ENCODE measurements around the gene N4BP2.
"Not testable (repeated sequence)": the region's sequence is repeated elsewhere in the genome, so short reads cannot be mapped to it uniquely, and the experiment has no call there.

The N4BP2 gene

DNA sequence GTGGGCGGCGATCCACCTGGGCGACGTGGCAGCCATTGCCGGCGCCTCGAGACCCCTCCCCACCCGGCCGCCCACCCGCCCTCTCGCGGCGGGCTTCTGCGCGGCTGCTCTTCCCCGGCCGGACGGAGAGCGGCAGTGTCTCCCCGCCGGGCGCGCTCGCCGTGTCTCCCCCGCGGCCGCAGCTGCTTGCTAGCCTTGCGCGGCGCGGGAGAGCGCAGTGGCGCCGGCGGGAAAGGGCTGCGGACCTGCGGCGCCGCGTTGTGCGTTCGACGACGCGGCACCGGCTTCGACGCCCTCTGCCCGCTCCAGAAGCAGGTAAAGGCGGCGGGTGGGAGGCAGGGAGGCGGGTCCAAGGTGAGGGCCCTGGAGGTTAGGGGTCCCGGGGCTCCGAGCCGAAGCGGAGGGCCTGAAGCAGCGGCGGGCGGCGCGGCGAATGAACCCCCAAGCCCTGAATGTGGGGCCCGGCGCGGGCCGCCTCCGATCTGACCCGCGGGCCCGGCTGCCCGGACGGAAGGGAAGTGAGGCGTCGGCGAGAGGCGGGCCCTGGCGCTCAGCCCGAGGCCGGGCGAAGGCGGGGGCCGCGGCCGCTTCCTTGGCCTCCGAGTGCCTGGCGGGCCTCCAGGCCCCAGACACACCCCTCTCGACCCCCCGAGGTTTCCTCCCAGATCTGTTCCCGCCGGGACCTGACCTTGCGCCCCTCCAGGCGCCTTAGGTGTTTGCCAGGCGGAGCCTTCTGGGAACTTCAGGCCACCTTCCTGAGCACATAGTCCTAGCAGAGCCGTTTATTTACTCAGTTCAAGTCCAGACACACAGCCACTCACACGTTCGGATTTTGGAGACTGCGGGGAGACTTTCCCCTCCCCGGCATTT, at the start of gene N4BP2:
Gene N4BP2 (plus strand): TSS at position 135 of the 870 bp plus-strand sequence. CDS start 40,491 bp downstream, outside the sequence.
- DNase-seq (ENCODE audit: low spot score), result peak; percentile 69

DNA sequence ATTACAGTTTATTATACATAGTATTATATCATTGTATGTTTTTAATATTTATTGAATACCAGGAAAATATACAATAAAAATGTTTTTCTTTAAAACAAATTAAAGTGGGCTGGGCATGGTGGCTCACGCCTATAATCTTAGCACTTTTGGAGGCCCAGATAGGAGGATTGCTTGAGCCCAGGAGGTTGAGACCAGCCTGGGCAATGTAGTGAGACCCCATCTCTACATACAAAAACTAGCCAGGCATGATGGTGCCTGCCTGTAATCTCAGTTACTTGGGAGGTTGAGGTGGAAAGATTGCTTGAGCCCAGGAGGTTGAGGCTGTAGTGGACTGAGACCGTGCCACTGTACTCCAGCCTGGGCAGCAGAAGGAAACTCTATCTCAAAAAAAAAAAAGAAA, 40.6 kb upstream of the N4BP2 start:
- DNase-seq (ENCODE audit: low spot score), result no peak

DNA sequence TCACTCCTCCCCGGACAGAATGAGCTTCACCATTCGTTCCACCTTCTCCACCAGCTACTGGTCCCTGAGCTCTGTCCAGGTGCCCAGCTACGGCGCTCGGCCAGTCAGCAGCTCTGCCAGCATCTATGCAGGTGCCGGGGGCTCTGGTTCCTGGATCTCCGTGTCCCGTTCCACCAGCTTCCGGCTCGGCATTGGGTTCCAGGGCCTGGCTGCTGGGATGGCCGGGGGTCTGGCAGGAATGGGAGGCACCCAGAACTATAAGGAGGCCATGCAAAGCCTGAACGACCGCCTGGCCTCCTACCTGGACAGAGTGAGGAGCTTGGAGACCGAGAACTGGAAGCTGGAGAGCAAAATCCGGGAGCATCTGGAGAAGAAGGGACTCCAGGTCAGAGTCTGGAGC, 36.4 kb upstream of the N4BP2 start:
- DNase-seq (ENCODE audit: low spot score), result no peak

DNA sequence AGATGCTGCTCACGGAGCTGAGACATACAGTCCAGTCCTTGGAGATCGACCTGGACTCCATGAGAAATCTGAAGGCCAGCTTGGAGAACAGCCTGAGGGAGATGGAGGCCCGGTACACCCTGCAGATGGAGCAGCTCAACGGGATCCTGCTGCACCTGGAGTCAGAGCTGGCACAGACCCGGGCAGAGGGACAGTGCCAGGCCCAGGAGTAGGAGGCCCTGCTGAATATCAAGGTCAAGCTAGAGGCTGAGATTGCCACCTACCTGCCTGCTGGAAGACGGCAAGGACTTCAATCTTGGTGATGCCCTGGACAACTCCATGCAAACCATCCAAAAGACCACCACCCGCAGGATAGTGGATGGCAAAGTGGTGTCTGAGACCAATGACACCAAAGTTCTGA, 35.5 kb upstream of the N4BP2 start:
- not testable (repeated sequence) for DNase-seq (ENCODE audit: low spot score)

DNA sequence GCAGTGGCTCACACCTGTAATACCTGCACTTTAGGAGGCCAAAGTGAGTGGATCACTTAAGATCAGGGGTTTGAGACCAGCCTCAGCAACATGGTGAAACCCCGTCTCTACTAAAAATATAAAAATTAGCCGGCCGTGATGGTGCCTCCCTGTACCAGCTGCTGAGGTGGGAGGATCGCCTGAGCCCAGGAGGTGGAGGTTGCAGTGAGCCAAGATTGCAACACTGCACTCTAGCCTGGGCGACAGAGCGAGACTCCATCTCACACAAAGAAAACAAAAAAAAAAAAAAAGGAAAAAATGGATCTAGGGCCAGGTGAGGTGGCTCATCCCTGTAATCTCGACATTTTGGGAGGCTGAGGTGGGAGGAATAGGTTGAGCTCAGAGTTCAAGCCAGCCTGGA, 32.6 kb upstream of the N4BP2 start:
- DNase-seq (ENCODE audit: low spot score), result not testable (repeated sequence)

DNA sequence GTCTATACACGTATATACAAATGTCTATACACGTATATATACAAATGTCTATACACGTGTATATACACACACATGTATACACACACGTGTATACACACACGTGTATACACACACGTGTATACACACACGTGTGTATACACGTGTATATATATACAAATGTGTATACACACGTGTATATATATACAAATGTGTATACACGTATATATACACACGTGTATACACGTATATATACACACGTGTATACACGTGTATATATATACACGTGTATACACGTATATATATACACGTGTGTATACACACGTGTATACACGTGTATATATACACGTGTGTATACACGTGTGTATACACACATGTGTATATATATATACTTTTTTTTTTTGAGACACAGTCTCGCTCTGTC, 23.9 kb upstream of the N4BP2 start:
- no peak for DNase-seq (ENCODE audit: low spot score)

DNA sequence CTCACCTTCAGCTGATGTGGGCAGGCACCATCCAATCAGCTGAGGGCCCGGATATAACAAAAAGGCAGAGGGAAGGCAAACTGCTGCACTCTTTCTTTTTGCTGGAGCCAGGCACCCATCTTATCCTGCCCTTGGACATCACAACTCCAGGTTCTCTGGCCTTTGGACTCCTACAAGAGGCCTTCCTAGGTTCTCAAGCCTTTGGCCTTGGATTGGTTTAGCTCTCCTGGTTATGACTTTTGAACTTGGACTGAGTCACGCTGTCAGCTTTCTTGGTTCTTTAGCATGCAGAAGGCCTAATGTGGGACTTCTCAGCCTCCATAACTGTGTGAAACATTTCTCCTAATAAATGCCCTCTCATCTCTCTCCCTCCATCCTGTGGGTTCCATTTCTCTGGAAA, 23.0 kb upstream of the N4BP2 start:
- no peak for DNase-seq (ENCODE audit: low spot score)

DNA sequence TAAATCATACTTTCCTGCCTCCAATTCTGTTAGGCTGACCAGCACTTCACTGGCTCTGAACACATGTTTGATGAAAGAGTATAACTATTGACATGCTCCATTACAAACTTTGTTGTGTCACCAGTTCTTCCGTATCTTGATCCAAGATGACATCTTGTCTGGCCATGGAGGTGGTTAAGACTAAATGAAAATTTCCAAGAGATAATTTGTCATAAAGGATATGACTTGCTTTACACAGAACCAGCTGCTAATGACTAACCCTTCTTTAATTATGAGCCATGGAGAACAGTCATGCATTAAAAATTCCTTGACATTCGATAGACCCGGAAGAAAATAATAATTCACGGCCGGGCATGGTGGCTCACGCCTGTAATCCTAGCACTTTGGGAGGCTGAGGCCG, 17.7 kb upstream of the N4BP2 start:
- no peak for DNase-seq (ENCODE audit: low spot score)

DNA sequence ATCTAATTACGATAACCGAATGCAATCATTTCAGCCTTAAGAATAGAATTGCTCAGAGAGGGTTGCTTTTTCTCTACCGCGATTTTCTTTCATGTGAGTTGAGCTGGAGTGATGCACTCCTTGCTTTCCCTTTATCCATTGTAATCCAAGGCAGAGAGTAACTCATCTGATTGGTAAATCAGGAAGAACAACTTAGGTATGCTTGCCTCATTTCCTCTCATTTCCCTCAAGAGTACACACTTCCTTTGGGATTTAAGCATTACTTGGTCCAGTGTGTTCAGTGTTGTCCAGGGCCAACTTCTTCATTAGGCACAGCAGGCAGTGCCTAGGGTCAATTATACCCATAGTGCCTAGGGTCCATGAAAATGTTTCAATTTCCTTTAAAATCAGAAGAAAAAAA, 15.7 kb upstream of the N4BP2 start:
- DNase-seq (ENCODE audit: low spot score), result no peak

DNA sequence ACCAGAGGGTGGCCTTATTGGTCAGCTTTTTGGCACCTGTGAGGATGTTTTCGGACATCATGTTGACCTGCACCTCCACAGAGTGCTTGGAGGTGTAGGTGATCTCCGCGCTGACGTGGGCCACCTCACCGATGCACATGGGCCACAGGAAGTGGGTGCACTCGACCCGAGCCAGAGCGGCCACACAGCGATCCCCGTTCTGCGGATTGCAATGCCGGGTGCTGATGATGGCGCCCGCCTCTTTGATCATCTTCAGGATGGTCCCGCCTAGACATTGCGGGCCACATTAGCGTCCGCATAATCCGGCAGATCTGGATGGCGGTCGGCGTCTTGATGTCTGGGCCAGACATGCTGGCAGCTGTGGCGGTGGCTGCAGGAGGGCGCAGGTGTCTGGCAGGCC, 12.9 kb upstream of the N4BP2 start:
- DNase-seq (ENCODE audit: low spot score), result no peak

DNA sequence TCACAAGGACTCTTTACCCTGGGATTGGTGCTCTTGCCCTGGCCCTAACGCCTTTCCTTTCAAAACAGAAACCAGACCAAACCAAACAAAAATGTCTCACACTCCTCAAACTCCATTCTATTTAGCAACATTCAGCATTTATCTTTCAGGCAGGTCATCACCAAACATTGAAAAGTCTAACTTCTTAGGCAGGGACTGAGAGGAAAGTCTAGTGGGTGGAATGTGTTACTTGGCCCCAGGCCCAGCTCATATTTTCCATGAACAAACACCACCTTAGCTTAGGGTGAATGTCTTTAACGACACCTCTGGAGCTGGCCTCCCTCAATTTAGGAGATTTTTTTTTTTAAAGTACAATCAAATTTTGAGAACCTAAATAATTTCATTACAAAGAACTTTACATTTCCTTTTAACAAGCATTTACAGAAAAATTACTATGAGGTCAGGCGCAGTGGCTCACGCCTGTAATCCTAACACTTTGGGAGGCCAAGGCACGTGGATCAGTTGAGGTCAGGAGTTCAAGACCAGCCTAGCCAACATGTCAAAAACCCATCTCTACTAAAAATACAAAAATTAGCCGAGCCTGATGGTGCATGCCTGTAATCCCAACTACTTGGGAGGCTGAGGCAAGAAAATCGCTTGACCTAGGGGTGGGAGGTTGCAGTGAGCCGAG, 10.2 kb upstream of the N4BP2 start:
- DNase-seq (ENCODE audit: low spot score), result no peak

DNA sequence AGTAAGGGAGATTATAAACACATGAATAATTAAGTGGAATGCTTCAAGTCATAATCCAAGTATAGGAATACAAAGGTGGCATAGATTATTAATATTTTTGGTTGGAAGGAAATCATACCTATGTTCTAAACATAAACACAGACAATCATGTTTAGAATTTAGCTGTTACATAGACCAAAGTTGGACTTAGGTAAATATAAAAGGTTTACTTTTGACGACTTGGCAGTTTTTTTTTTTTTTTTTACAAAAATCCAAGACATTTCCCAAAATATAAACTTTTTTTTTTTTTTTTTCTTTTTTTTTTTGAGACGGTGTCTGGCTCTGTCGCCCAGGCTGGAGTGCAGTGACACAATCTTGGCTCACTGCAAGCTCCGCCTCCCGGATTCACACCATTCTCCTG, 3.5 kb upstream of the N4BP2 start:
- DNase-seq (ENCODE audit: low spot score), result no peak

DNA sequence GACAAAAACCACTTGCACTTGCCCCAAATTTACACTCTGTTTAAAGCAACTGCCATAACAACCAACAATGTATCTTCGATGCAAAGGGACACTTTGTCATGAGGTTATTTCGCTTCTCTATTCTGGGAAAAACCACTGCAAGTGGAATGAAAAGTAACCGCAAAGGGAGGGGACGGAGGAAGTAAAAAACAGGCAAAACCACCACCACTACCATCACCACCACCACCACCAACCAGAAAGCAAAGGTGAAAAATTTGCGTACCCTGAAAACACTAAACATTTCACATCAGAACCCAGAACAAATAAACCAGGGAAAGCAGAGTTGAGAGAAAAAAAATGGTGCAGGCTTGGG, 1.2 kb upstream of the N4BP2 start:
- DNase-seq (ENCODE audit: low spot score), result peak; percentile 34

DNA sequence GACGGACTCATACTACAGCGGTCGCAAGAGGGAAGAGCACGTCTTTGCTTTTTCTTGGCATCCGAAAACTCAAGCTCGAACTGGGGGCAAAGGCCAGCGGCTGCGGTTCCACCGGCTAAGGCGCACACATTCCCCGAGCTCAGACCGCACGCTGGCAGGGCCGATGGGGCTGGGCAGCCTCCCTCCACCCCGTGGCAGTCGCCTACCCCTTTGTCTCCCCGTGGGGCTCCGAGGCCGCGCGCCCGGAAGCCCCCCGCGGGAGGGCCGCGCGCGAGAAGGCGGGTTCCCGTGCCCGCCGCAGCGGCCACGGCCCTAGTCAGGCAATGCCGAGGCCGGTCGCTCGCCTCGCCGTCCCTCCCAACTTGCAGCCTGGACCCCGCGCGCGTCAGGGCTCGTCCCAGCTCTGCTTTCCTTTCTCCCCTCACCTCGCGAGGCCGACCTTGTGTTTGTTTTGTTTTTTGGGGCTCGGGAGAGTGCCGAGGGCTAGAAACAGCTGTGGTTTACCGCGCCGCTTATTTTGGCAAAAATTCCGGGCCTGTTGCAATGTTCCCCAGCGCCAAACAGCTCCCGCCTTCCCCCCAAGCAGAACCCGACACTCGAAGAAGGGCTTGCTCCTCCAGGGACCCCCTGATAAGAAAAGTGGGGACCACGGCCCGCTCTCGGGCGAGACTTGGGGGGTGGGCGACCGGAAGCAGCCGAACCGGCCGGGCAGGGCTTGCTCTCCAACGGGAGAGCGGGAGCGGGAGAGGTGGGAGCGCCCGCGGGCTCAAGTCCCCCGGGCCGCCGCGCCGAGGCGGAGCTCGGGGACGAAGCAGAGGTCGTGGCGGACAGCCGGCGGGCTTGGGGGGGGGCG, 561 bp upstream of the N4BP2 start:
- DNase-seq (ENCODE audit: low spot score), result peak; percentile 35

DNA sequence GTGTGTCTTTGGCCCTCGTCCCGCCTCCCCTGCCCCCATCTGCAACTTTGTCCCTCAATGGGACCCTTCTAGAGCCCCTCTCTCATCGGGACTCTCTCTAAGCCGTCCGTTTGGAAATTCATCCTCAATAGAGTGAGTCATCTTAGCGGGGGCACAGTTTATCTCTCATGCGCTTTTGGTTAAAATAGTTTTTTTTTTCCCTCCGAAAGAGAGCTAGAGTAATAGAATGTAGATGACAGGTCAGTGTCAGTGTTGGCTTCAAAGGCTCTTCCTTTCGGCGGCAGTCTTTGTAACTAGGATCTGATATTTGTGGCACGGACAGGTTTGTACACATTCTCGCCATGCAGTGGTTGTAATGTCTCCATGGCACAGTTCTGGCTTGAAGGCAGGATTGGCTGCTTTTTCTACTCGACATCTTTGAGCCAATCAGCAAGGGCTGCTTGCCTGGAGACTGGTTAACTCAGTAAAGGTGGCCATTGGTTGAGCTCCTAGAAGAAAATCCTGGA, 989 bp downstream of the N4BP2 start:
- peak; percentile 82 for DNase-seq (ENCODE audit: low spot score)

DNA sequence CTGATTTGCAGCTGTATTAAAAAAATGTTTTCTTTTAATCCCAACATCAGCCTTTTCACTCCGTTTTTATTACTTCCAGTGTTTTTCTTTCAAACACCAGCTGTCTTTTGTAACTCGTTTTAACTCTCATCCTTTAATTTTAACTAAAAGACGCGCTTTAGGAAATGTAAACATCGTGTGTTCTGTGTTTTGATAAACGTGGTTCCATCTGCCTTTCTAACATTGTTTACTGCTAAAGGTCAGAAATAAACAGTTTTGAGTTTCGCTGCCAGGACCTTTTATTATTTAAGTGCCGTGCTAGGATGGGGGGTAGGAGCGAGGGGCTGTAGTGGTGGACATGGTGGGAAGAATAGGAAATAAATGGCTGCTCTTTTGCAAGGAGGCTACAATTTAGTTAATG, 1.5 kb downstream of the N4BP2 start:
- DNase-seq (ENCODE audit: low spot score), result no peak

DNA sequence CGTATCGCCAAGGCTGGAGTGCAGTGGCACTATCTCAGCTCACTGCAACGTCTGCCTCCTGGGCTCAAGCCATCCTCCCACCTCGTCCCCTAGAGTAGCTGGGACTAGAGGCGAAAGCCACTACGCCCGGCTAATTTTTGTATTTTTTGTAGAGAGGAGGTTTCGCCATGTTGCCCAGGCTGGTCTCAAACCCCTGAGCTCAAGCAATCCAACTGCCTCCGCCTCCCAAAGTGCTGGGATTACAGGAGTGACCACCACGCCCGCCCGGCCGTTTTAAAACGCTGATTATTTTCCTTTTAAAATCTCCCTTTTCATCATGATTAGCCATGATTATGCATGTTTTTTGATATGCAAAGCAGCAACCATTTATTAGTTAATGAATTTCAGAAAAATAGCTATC, 2.2 kb downstream of the N4BP2 start:
- no peak for DNase-seq (ENCODE audit: low spot score)

DNA sequence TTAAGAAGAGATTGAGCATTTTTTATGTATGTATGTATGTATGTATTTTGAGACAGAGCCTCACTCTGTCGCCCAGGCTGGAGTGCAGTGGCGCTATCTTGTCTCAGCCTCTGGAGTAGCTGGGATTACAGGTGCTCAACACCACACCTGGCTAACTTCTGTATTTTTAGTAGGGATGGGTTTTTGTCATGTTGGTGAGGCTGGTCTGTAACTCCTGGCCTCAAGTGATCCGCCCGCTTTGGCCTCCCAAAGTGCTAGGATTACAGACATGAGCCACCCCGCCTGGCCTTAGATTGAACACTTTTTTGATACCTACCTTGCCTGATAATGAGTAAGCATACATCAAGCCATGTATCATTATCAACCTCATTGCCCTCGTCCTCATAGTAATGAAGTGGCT, 2.7 kb downstream of the N4BP2 start:
- no peak for DNase-seq (ENCODE audit: low spot score)

DNA sequence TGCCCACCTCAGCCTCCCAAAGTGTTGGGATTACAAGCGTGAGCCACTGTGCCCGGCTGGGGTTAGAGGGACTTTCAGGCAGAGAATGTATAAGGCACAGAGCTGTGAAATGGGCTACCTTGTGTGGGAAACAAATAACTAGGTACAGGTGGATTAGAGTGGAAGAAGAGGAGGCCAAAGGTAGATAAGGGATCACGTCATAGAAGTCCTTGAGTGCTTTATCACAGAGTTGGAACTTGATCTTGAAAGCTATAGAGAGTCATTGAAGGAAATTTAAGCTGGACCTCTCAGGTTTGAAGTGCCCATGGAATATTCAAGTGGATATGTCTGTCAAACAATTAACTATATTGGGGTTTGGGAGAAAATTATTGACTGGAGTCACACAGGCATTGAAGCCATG, 8.4 kb downstream of the N4BP2 start:
- DNase-seq (ENCODE audit: low spot score), result no peak

DNA sequence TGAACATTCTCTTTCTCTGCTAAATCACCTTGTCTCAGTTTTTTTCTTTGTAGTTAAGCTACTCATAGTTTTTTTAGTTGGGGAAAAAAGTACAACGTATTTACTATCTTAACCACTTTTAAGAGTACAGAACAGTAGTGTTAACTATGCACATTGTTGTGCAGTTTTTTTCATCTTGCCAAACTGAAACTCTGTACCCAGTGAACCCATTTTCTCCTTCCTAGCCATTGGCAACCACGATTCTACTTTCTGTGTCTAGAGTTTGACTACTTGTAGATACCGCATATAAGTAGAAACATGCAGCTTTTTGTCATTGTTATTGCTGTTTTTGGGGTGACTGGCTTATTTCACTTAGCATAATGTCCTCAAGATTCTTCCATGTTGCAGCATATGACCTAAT, 10.0 kb downstream of the N4BP2 start:
- no peak for DNase-seq (ENCODE audit: low spot score)

DNA sequence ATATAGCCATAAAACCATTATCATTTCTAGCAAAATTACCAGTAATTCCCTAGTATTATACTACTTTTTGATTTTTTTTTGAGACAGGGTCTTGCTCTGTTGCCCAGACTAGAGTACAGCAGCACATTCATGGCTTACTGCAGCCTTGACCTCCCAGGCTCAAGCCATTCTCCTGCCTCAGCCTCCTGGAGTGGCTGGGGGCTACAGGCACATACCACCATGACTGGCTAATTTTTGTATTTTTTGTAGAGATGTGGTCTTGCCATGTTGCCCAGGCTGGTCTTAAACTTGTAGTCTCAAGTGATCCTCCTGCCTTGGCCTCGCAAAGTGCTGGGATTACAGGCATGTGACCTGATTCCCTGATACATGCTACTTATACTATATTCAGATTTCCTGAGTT, 13.7 kb downstream of the N4BP2 start:
- DNase-seq (ENCODE audit: low spot score), result no peak

DNA sequence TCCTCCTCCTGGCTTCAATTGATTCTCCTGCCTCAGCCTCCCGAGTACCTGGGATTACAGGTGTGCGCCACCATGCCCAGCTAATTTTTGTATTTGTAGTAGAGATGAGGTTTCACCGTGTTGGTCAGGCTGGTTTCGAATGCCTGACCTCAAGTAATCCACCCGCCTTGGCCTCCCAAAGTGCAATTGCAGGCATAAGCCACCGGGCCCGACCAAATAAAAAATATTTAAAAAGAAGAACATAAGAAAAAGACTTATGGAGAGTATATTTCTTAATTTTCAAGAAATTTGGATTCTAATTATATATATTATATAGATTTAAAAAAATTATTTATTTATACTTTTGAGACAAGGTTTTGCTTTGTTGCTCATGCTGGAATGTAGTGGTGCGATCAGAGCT, 29.8 kb downstream of the N4BP2 start:
- DNase-seq (ENCODE audit: low spot score), result no peak

All from globus pallidus (tissue), 1 donor.